Astrocyte (in vitro differentiated cells and primary cell): ENCODE data around the gene TLK2. TPM values are rescaled to one million over a fixed set of nuclear protein-coding genes. Genes with fewer than 3 reads are reported as not detected.

Experiments
- DNase-seq: peaks from one replicate; pipeline ENCODE4 v3.0.0-alpha.2; 2010; ENCODE audit warnings: low read depth
- FAIRE-seq: peaks from 2 replicates; lab custom pipeline; 2011; peaks lifted over from hg19 to GRCh38; lab: Jason Lieb, UNC
- H2AFZ ChIP-seq: 2 replicates; pipeline ENCODE4 v1.6.0; 2012; ENCODE audit warnings: low read depth, low read length, inconsistent platforms
- H3K27ac ChIP-seq: 2 replicates; pipeline ENCODE4 v1.5.1; 2011; ENCODE audit warnings: low read depth, low read length, inconsistent platforms
- H3K27me3 ChIP-seq: 2 replicates; pipeline ENCODE4 v1.6.0; 2011; ENCODE audit warnings: low read length, inconsistent platforms; ENCODE audit not compliant: insufficient read depth
- H3K36me3 ChIP-seq: 2 replicates; pipeline ENCODE4 v1.5.1; 2011; ENCODE audit warnings: low read length, inconsistent platforms; ENCODE audit not compliant: insufficient read depth
- H3K4me1 ChIP-seq: 2 replicates; pipeline ENCODE4 v1.5.1; 2011; ENCODE audit warnings: low read length, inconsistent platforms; ENCODE audit not compliant: insufficient read depth
- H3K4me2 ChIP-seq: 2 replicates; pipeline ENCODE4 v1.6.0; 2012; ENCODE audit warnings: low read length, inconsistent platforms
- H3K4me3 ChIP-seq: 2 replicates; pipeline ENCODE4 v1.5.1; 2011; ENCODE audit warnings: low read depth, mild to moderate bottlenecking, low read length, inconsistent platforms; ENCODE audit not compliant: insufficient read depth
- H3K79me2 ChIP-seq: 2 replicates; pipeline ENCODE4 v1.6.0; 2012; ENCODE audit warnings: mild to moderate bottlenecking, low read length, inconsistent platforms; ENCODE audit not compliant: insufficient read depth
- H3K9ac ChIP-seq: 2 replicates; pipeline ENCODE4 v1.6.0; 2012; ENCODE audit warnings: mild to moderate bottlenecking, low read length, inconsistent platforms
- H3K9me3 ChIP-seq: 2 replicates; pipeline ENCODE4 v1.5.1; 2012; ENCODE audit warnings: low read depth, mild to moderate bottlenecking, low read length, inconsistent platforms; ENCODE audit not compliant: insufficient read depth
- H4K20me1 ChIP-seq: 2 replicates; pipeline ENCODE4 v1.6.0; 2012; ENCODE audit warnings: low read length, inconsistent platforms; ENCODE audit not compliant: insufficient read depth
- H3K27ac Mint-ChIP-seq: one replicate; pipeline ENCODE4 v1.8.0; 2021; ENCODE audit warnings: mild to moderate bottlenecking, mixed read lengths; ENCODE audit not compliant: unreplicated experiment
- H3K27me3 Mint-ChIP-seq: one replicate; pipeline ENCODE4 v1.8.0; 2021; ENCODE audit warnings: low read depth, mixed read lengths; ENCODE audit not compliant: unreplicated experiment
- H3K36me3 Mint-ChIP-seq: one replicate; pipeline ENCODE4 v1.8.0; 2021; ENCODE audit warnings: low read depth, mixed read lengths; ENCODE audit not compliant: unreplicated experiment
- H3K4me1 Mint-ChIP-seq: one replicate; pipeline ENCODE4 v1.8.0; 2021; ENCODE audit warnings: low read depth, mixed read lengths; ENCODE audit not compliant: unreplicated experiment
- H3K4me3 Mint-ChIP-seq: one replicate; pipeline ENCODE4 v1.8.0; 2021; ENCODE audit warnings: mild to moderate bottlenecking, moderate library complexity, mixed read lengths; ENCODE audit not compliant: unreplicated experiment
- H3K9me3 Mint-ChIP-seq: one replicate; pipeline ENCODE4 v1.8.0; 2021; ENCODE audit warnings: mild to moderate bottlenecking, mixed read lengths; ENCODE audit not compliant: unreplicated experiment
- CTCF ChIP-seq: IDR thresholded peaks from 2 replicates; pipeline ENCODE4 v1.5.1; 2011; ENCODE audit warnings: low read depth, mild to moderate bottlenecking, inconsistent platforms, low read length, moderate library complexity; ENCODE audit not compliant: insufficient read depth
- EZH2 ChIP-seq: IDR thresholded peaks from 2 replicates; pipeline ENCODE4 v1.6.1; 2012; ENCODE audit warnings: mild to moderate bottlenecking, low read length, inconsistent platforms; ENCODE audit not compliant: insufficient read depth
- total RNA-seq: library from RNA; stranded (reverse); gene quantifications from 2 replicates; pipeline ENCODE4 v1.2.1, GENCODE V29; 2021

The TLK2 gene
- total RNA-seq, 1 donor from 2014 or later: 53.0 TPM

- Mint-ChIP-seq H3K4me3 (no peak overlapping the region), H3K36me3 (peaks cover 15% of the 10 kb centered on the region), H3K27ac (no peak overlapping the region), H3K27me3 (no peaks in the 10 kb centered on the region), H3K9me3 (no peaks in the 10 kb centered on the region), H3K4me1 (peaks cover 31% of the 10 kb centered on the region)
- H3K27me3 ChIP-seq: no peaks in the 10 kb centered on the region
- peaks cover 77% of the 10 kb centered on the region for H3K79me2 ChIP-seq
- TF ChIP-seq CTCF: no peak
- TF ChIP-seq EZH2: no peak
- FAIRE-seq (no peak), DNase-seq (no peak)
- peaks cover 79% of the 10 kb centered on the region for H4K20me1 ChIP-seq
- H3K9me3 ChIP-seq: no peaks in the 10 kb centered on the region
- H3K27ac ChIP-seq: no peak overlapping the region
- H3K4me2 ChIP-seq: no peak overlapping the region
- H3K36me3 ChIP-seq: no peaks in the 10 kb centered on the region
- no peak overlapping the region for H3K9ac ChIP-seq
- H3K4me3 ChIP-seq: no peak overlapping the region
- H3K4me1 ChIP-seq: peaks cover 24% of the 10 kb centered on the region
- H2AFZ ChIP-seq: no peak overlapping the region
Measured at GRCh38 chr17:62650587-62650986, 172.0 kb downstream of the TLK2 start.

DNA sequence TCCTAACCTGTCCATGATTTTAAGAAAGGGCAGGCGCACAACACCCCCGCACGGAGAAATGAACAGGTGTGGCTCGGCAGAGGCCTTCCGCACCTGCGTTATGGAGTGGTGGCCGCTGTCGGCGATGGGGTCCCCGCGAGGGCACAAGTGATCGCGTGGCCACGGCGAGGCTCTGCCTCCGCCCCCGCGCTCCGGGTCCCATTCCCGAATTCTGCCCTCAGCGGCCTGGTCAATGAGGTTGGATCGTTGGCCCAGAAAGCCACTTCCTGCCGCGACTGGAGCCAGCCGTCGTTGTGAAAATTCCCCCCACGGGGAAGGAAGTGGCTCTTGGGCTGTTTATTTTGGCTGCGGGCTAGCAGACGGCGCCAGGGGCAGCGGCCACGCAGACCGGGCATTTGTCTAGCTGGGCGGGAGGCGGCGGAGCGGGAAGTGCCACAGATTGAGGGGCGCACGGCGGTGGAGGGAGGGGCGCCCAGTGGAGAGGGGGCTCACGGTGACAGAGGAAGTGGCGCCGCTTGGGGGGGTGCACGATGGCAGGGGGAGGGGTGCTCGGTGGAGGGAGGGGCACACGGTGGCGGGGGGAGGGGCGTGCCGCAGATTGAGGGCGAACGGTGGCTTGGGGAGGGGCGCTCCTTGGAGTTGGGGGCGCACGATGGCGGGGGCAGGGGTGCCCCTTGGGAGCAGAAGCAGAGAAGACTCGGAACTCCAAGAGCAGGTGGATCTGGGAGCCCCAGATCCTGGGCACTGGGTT lies 173.8 kb downstream of the TLK2 start:
- H3K9me3 ChIP-seq: no peaks in the 10 kb centered on the region
- H3K9ac ChIP-seq: peak overlapping the region; percentile 76
- H3K27ac ChIP-seq: peak overlapping the region; percentile 61
- DNase-seq (peak; percentile 73), FAIRE-seq (no peak)
- no peaks in the 10 kb centered on the region for H3K36me3 ChIP-seq
- Mint-ChIP-seq H3K36me3 (peaks cover 22% of the 10 kb centered on the region), H3K27ac (peak overlapping the region; percentile 83), H3K4me1 (peaks cover 36% of the 10 kb centered on the region), H3K27me3 (no peaks in the 10 kb centered on the region), H3K4me3 (peak overlapping the region; percentile 67), H3K9me3 (no peaks in the 10 kb centered on the region)
- no peaks in the 10 kb centered on the region for H3K27me3 ChIP-seq
- peak overlapping the region; percentile 20 for H2AFZ ChIP-seq
- TF ChIP-seq CTCF (no peak), EZH2 (no peak)
- H3K4me1 ChIP-seq: peaks cover 24% of the 10 kb centered on the region
- peaks cover 78% of the 10 kb centered on the region for H3K79me2 ChIP-seq
- H3K4me3 ChIP-seq: peak overlapping the region; percentile 45
- peak overlapping the region; percentile 88 for H3K4me2 ChIP-seq
- peaks cover 82% of the 10 kb centered on the region for H4K20me1 ChIP-seq
